ENCODE results near the gene BIRC7.

Gene BIRC7

GRCh38 chr20:63223121-63223825 lies 12.4 kb upstream of the BIRC7 start:
- in situ Hi-C loops (cut with MboI; ENCODE audit: low pct_unique_long_range_greater_than_20kb, low sequenced_read_pairs), result no loop called here
- peak; percentile 40 for DNase-seq

GRCh38 chr20:63223826-63224207 lies 11.9 kb upstream of the BIRC7 start:
- in situ Hi-C loops (cut with MboI; ENCODE audit: low pct_unique_long_range_greater_than_20kb, low sequenced_read_pairs), result no loop called here

DNA sequence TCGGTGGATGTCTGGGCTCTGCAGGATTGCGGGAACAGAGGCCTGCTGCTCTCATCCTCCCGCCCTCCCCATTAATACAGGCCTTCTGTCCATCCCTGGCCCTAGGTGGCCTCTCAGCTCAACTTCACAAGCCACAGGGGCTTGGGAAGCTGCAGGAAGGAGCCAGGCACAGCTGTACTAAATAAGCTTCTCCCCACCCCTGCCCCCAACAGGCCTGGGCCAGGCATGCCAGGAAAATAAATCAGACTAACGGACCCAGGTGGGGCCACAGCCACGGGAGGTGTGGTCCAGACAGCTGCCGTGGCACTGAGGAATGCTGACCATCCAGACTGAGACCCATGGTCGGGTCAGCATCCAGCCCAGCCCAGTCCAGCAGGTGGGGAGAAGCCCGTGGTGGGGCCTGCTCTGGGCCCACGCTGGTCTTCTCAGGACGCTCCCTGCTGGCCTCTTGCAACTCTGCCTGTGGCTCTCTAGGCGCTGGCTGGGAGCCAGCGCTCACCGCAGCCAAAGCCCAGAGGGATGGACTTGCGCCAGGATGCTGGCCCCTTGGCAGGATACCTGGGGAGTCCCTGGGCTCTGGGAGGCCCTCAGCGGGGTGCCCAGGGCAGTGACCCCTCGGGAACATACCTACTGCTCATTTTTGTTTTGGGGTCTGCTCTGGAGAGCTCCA lies 11.2 kb upstream of the BIRC7 start:
- DNase-seq, result peak; percentile 29
- in situ Hi-C loops (cut with MboI; ENCODE audit: low pct_unique_long_range_greater_than_20kb, low sequenced_read_pairs), result no loop called here

More at GRCh38 chr20:63223826-63224207, 11.9 kb upstream of the BIRC7 start:
- DNase-seq, result no peak

GRCh38 chr20:63225082-63225454 lies 10.6 kb upstream of the BIRC7 start:
- no peak for DNase-seq
- in situ Hi-C loops (cut with MboI; ENCODE audit: low pct_unique_long_range_greater_than_20kb, low sequenced_read_pairs), result no loop called here

DNA sequence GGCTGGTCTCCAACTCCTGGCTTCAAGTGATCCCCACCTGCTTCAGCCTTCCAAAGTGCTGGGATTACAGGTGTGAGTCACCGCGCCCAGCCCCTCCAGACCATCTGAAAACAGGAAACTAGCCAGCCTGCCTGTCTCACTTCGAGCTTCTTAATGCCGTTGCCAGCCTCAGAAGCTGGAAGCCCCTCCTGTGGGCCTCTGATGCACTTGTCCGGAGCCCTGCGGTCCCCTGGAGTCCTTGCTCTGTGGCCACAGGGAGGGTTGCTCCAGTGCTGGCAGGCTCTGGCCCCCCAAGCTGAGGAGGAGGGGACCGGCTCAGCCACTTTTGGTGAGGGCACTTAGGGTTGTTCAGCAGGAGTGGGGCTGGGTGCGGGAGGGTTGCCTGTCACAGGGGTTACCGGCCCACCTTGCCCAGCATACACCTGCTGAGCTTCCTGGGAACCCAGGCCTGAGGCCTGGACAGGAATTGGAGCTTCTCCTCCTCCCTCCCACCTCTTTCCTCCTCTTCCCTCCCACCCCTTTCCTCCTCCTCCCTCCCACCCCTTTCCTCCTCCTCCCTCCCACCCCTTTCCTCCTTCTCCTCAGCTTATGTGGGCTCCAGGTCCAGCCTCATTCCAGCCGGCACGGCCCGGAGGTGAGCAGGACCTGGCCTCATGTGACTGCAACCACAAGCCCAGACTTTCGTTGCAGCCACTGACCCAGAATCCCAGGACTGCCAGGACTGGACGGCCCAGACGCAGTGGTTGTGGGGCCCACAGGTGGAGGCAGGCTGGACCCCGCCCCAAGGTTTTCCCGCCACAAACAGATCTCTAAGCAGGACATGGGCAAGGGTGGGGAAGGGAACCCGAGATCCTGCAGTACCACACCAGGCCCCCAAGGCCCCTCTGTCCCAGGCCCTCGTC lies 9.4 kb upstream of the BIRC7 start:
- in situ Hi-C loops (cut with MboI; ENCODE audit: low pct_unique_long_range_greater_than_20kb, low sequenced_read_pairs), result no loop called here
- DNase-seq, result no peak

- in situ Hi-C loops (cut with MboI; ENCODE audit: low pct_unique_long_range_greater_than_20kb, low sequenced_read_pairs), result no loop called here
- DNase-seq, result no peak
Measured at GRCh38 chr20:63227260-63227659, 8.4 kb upstream of the BIRC7 start.

DNA sequence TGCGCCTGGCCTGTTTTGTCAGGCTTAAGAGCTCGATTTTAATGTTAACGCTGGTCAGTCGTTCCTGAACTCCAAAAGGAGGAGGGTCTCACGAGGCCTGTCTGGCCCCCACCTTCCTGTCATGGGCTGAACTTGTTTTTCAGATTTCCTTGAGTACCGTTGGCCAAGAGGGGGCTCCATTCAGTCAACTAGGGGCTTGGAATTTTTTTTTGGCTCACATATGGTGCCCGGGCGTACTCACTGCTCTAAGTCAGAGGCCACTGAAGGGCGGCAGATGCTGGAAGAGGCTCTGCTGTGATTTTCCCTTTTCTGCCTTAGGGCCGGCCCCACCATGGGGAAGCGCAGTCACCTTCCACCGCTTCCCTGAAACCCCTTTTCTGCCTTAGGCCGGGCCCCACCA lies 6.9 kb upstream of the BIRC7 start:
- in situ Hi-C loops (cut with MboI; ENCODE audit: low pct_unique_long_range_greater_than_20kb, low sequenced_read_pairs), result no loop called here
- DNase-seq, result no peak

DNA sequence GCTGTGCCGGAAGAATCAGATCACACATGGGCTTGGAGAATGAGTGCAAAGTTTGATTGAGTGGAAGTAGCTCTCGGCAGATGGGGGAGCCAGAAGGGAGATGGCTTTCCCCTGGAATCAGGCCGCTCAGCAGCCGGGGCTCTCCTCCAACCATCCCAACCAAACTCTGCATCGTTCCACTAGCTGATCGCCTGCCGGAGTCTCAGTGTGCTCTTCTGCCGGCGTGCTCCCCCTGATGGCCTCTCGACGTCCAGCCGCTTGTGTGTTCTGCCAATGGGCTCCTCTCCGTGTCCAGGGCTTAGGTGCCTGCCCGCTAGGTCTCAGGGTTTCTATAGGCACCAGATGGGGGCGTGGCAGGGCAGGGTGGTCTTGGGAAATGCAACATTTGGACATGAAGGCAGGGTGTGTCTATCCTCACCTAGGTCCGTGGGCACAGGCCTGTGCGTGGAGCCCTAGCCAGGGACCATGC lies 4.9 kb upstream of the BIRC7 start:
- peak; percentile 23 for DNase-seq
- in situ Hi-C loops (cut with MboI; ENCODE audit: low pct_unique_long_range_greater_than_20kb, low sequenced_read_pairs), result no loop called here

DNA sequence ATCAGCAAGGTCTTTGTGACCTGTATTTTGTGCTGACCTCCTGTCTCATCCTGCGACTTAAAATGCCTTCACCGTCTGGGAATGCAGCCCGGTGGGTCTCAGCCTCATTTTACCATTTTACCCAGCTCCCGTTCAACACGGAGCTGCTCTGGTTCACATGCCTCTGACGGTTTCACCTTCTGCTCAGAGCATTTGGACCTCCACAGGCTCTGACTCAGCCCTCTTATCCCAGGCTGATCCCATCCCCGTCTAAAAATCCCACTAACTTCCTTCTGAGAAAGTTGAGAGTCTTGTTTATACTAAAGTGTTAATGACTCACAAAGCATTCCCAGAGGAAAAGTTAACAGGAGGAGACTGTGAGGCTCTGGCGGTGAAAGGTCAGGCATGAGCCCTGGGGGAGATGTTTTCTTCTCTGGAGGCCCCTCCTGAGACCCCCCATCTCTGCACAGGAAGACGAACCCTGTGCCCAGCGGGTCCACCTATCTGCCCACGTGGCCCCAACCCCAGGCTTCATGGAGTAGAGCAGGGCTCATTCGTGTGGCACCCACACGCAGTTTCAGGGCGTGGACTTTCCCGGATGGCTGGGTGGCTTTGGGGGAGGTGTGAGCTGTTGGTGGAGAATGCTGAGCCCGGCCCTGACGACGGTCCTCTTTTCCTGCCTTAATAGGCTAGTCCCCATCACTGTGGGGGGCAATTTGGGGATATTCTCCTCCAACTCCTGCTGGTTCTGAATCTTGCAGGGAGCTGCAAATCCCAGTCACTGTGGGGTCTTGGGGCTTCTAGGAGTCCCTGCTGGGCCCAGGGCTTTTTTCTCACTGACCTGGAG lies 3.3 kb upstream of the BIRC7 start:
- DNase-seq, result no peak
- in situ Hi-C loops (cut with MboI; ENCODE audit: low pct_unique_long_range_greater_than_20kb, low sequenced_read_pairs), result no loop called here

DNA sequence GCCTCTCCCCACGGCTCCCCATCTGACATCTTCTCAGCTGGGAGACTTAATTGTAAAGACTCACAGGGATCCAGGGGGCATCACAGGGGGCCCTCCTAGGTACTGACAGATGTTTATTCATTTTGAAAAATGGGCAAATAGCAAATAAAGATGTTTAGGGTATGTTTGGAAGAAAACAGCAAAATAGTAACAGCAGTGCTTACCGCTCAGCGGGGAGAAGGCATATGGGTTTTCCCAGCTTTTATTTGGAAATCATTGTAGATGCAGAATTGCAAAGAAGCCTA lies 2.7 kb upstream of the BIRC7 start:
- DNase-seq, result no peak
- in situ Hi-C loops (cut with MboI; ENCODE audit: low pct_unique_long_range_greater_than_20kb, low sequenced_read_pairs), result no loop called here

- DNase-seq, result no peak
- in situ Hi-C loops (cut with MboI; ENCODE audit: low pct_unique_long_range_greater_than_20kb, low sequenced_read_pairs), result no loop called here
Measured at GRCh38 chr20:63233924-63234323, 1.8 kb upstream of the BIRC7 start.

GRCh38 chr20:63234693-63235398 lies 859 bp upstream of the BIRC7 start:
- in situ Hi-C loops (cut with MboI; ENCODE audit: low pct_unique_long_range_greater_than_20kb, low sequenced_read_pairs), result no loop called here
- DNase-seq, result peak; percentile 13

DNA sequence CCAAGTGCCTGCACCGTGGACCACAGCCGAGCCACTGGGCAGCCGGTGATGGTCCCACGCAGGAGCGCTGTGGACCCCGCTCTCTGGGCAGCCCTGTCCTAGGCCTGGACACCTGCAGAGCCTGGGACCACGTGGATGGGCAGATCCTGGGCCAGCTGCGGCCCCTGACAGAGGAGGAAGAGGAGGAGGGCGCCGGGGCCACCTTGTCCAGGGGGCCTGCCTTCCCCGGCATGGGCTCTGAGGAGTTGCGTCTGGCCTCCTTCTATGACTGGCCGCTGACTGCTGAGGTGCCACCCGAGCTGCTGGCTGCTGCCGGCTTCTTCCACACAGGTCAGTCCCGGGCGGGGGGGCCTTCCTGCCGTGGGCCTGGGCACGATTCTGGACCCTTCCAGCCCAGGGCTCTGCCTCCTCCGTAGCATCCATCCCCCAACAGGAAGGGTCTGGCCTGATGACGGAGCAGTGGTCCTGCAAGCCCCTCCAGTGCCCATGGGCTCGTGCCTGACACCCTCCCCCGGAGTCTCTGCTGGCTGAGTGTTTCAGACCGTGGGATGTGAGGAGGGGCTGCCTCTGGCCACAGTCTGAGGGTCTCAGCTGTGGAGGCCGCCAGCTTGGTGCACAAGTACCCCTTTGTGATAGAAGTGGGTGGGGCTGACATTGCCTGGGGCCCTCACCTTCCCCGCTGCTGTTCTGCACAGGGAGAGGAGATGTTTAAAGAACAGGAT lies 572 bp downstream of the BIRC7 start:
- in situ Hi-C loops (cut with MboI; ENCODE audit: low pct_unique_long_range_greater_than_20kb, low sequenced_read_pairs), result no loop called here
- DNase-seq, result no peak

DNA sequence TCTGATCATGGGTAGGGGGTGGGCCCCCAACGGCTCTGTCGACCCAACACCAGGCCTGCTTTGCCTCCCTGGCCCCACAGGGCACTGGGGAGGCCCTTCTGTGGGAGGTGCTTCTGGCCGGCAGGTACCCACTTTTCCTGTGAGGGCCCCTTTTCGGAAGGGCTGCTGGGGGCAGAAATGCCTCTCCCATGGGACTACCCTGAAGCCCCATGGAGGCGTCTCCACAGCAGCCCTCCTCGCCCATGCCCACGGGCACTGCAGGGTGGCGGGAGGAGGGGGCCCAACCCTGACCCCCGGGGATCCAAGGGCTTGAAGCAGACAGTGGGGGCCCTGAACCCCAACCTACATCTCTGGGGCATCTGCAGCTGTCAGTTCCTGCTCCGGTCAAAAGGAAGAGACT lies 2.3 kb downstream of the BIRC7 start:
- no peak for DNase-seq
- in situ Hi-C loops (cut with MboI; ENCODE audit: low pct_unique_long_range_greater_than_20kb, low sequenced_read_pairs), result no loop called here

DNA sequence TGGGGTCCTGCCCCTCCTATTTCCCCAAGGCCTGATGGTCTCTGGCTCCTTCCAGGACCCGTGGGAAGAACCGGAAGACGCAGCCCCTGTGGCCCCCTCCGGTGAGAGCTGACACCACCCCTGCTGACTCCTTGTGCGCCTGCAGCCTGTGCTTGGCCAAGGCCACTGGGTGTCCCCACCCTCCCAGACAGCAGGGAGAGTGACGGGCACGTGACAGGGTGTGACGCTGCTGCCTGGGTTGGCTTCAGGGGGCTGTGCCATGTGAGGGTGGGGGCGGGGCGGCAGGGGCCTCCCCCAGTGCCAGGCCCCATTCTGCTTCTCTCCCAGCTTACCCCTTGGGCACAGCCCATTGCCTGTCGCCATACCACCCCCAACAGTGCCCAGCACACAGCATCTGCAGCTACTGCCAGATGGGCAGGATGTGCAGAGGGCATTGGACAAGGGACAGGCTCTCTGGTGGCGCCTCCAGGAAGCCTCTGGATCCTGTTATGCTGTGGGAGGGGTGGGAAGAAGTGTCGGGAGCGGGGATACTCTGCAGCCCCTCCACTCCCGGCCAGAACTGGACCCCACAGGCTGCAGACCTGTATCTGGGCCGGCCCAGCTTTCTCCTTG lies 2.9 kb downstream of the BIRC7 start:
- DNase-seq, result no peak
- in situ Hi-C loops (cut with MboI; ENCODE audit: low pct_unique_long_range_greater_than_20kb, low sequenced_read_pairs), result no loop called here

DNA sequence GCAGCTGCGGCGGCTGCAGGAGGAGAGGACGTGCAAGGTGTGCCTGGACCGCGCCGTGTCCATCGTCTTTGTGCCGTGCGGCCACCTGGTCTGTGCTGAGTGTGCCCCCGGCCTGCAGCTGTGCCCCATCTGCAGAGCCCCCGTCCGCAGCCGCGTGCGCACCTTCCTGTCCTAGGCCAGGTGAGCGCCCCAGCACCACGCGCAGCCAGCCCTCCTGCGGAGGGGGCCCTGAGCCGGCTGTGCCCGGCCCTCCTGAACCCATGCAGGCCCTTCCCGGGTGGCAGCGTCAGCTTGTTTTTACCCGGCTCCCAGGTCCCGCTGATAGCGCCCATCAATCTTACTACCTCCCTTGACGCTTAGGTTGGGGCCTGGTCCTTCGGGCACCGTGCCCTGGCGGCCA lies 3.7 kb downstream of the BIRC7 start:
- in situ Hi-C loops (cut with MboI; ENCODE audit: low pct_unique_long_range_greater_than_20kb, low sequenced_read_pairs), result no loop called here
- DNase-seq, result no peak

GRCh38 chr20:63240004-63240403 lies 4.3 kb downstream of the BIRC7 start:
- no peak for DNase-seq
- in situ Hi-C loops (cut with MboI; ENCODE audit: low pct_unique_long_range_greater_than_20kb, low sequenced_read_pairs), result no loop called here

DNA sequence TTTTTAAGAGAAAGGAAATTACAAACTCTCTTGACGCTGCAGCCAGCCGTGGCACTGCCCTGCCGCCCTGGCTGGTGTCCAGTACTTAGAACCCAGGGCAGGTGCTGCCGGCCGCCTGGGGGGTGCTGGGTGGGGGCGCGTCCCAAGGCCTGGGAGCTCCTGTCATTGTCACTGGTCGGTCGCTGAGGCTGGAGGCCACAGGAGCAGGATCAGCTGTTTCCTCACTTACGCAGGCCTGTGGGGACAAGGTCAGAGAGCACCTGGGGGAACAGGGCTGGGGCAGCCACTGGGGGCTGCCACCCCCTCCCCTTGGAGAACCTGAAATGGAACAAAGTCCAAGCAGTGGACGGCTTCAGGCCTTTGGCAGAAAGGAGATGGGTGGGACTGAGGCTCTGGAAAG lies 5.6 kb downstream of the BIRC7 start:
- no peak for DNase-seq
- in situ Hi-C loops (cut with MboI; ENCODE audit: low pct_unique_long_range_greater_than_20kb, low sequenced_read_pairs), result no loop called here
